Astrocyte (in vitro differentiated cells and primary cell): ENCODE results near the gene GNAI3. TPM values are rescaled to one million over a fixed set of nuclear protein-coding genes. Genes with fewer than 3 reads are reported as not detected.

Source experiments
- DNase-seq: peaks from one replicate; pipeline ENCODE4 v3.0.0-alpha.2; 2010; ENCODE audit warnings: low read depth
- FAIRE-seq: peaks from 2 replicates; lab custom pipeline; 2011; peaks lifted over from hg19 to GRCh38; lab: Jason Lieb, UNC
- H2AFZ ChIP-seq: 2 replicates; pipeline ENCODE4 v1.6.0; 2012; ENCODE audit warnings: low read depth, low read length, inconsistent platforms
- H3K27ac ChIP-seq: 2 replicates; pipeline ENCODE4 v1.5.1; 2011; ENCODE audit warnings: low read depth, low read length, inconsistent platforms
- H3K27me3 ChIP-seq: 2 replicates; pipeline ENCODE4 v1.6.0; 2011; ENCODE audit warnings: low read length, inconsistent platforms; ENCODE audit not compliant: insufficient read depth
- H3K36me3 ChIP-seq: 2 replicates; pipeline ENCODE4 v1.5.1; 2011; ENCODE audit warnings: low read length, inconsistent platforms; ENCODE audit not compliant: insufficient read depth
- H3K4me1 ChIP-seq: 2 replicates; pipeline ENCODE4 v1.5.1; 2011; ENCODE audit warnings: low read length, inconsistent platforms; ENCODE audit not compliant: insufficient read depth
- H3K4me2 ChIP-seq: 2 replicates; pipeline ENCODE4 v1.6.0; 2012; ENCODE audit warnings: low read length, inconsistent platforms
- H3K4me3 ChIP-seq: 2 replicates; pipeline ENCODE4 v1.5.1; 2011; ENCODE audit warnings: low read depth, mild to moderate bottlenecking, low read length, inconsistent platforms; ENCODE audit not compliant: insufficient read depth
- H3K79me2 ChIP-seq: 2 replicates; pipeline ENCODE4 v1.6.0; 2012; ENCODE audit warnings: mild to moderate bottlenecking, low read length, inconsistent platforms; ENCODE audit not compliant: insufficient read depth
- H3K9ac ChIP-seq: 2 replicates; pipeline ENCODE4 v1.6.0; 2012; ENCODE audit warnings: mild to moderate bottlenecking, low read length, inconsistent platforms
- H3K9me3 ChIP-seq: 2 replicates; pipeline ENCODE4 v1.5.1; 2012; ENCODE audit warnings: low read depth, mild to moderate bottlenecking, low read length, inconsistent platforms; ENCODE audit not compliant: insufficient read depth
- H4K20me1 ChIP-seq: 2 replicates; pipeline ENCODE4 v1.6.0; 2012; ENCODE audit warnings: low read length, inconsistent platforms; ENCODE audit not compliant: insufficient read depth
- H3K27ac Mint-ChIP-seq: one replicate; pipeline ENCODE4 v1.8.0; 2021; ENCODE audit warnings: mild to moderate bottlenecking, mixed read lengths; ENCODE audit not compliant: unreplicated experiment
- H3K27me3 Mint-ChIP-seq: one replicate; pipeline ENCODE4 v1.8.0; 2021; ENCODE audit warnings: low read depth, mixed read lengths; ENCODE audit not compliant: unreplicated experiment
- H3K36me3 Mint-ChIP-seq: one replicate; pipeline ENCODE4 v1.8.0; 2021; ENCODE audit warnings: low read depth, mixed read lengths; ENCODE audit not compliant: unreplicated experiment
- H3K4me1 Mint-ChIP-seq: one replicate; pipeline ENCODE4 v1.8.0; 2021; ENCODE audit warnings: low read depth, mixed read lengths; ENCODE audit not compliant: unreplicated experiment
- H3K4me3 Mint-ChIP-seq: one replicate; pipeline ENCODE4 v1.8.0; 2021; ENCODE audit warnings: mild to moderate bottlenecking, moderate library complexity, mixed read lengths; ENCODE audit not compliant: unreplicated experiment
- H3K9me3 Mint-ChIP-seq: one replicate; pipeline ENCODE4 v1.8.0; 2021; ENCODE audit warnings: mild to moderate bottlenecking, mixed read lengths; ENCODE audit not compliant: unreplicated experiment
- EZH2 ChIP-seq: IDR thresholded peaks from 2 replicates; pipeline ENCODE4 v1.6.1; 2012; ENCODE audit warnings: mild to moderate bottlenecking, low read length, inconsistent platforms; ENCODE audit not compliant: insufficient read depth
- total RNA-seq: library from RNA; stranded (reverse); gene quantifications from 2 replicates; pipeline ENCODE4 v1.2.1, GENCODE V29; 2021
- TF ChIP-seq, protein P1 (sequence below): IDR thresholded peaks from 2 replicates; pipeline ENCODE4 v1.5.1; 2011; ENCODE audit warnings: low read depth, mild to moderate bottlenecking, inconsistent platforms, low read length, moderate library complexity; ENCODE audit not compliant: insufficient read depth

The GNAI3 gene
- total RNA-seq, 1 donor from 2014 or later, result 16.1 TPM

DNA sequence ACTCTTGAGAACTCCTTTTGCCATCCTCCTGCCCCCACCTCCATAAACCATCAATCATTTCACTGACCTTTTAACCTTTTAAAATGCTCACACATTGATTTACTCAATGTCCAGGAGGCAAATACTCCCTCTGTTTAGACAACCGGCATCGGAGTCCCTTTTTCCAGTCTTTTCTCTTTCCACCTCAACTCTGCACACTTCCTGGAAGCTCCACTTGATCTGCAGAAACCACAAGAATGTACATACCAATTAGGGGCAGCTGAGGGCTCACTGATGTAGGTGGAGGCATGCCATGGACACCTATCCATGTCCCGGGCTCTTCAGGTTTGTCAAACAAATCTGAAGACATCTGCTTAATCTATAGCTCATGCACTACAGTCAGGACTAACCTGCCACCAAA lies 33.6 kb upstream of the GNAI3 start:
- Histone ChIP-seq H3K9ac (no peak overlapping the region), H3K79me2 (no peaks in the 10 kb centered on the region), H2AFZ (no peak overlapping the region), H3K4me3 (no peak overlapping the region), H3K27ac (no peak overlapping the region), H3K4me2 (no peak overlapping the region), H3K36me3 (no peaks in the 10 kb centered on the region), H3K27me3 (peaks cover 5% of the 10 kb centered on the region), H3K9me3 (no peaks in the 10 kb centered on the region), H4K20me1 (no peaks in the 10 kb centered on the region), H3K4me1 (peaks cover 3% of the 10 kb centered on the region)
- no peak for DNase-seq
- Mint-ChIP-seq H3K4me3 (peak overlapping the region; percentile 23), H3K4me1 (peaks cover 15% of the 10 kb centered on the region), H3K27me3 (peaks cover 20% of the 10 kb centered on the region), H3K27ac (no peak overlapping the region), H3K36me3 (no peaks in the 10 kb centered on the region), H3K9me3 (peaks cover 2% of the 10 kb centered on the region)
- FAIRE-seq, result no peak
- TF ChIP-seq EZH2, result no peak

DNA sequence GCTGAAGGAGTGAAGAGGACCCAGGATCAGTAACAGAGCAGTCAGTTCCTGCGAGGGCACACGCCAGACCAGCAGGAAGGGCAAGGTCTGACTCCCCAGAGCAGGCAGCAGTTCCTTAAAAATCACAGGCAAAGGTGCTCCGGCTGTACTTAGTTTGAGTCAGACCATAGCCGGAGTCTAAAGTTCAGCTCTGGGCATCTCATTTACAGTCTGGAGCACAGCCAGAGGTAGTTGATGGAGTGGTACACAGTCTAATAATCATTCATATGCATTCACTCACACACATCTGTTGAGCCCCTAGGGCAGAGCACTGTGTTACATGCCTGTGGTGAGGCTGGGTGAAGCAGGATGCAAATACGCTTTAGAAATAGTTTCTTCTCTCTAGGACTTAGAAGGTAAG lies 31.5 kb upstream of the GNAI3 start:
- H2AFZ ChIP-seq, result no peak overlapping the region
- Mint-ChIP-seq H3K27ac (no peak overlapping the region), H3K4me3 (no peak overlapping the region), H3K36me3 (no peaks in the 10 kb centered on the region), H3K4me1 (peaks cover 15% of the 10 kb centered on the region), H3K27me3 (peaks cover 2% of the 10 kb centered on the region), H3K9me3 (peaks cover 2% of the 10 kb centered on the region)
- H4K20me1 ChIP-seq, result no peaks in the 10 kb centered on the region
- no peak overlapping the region for H3K4me2 ChIP-seq
- H3K27ac ChIP-seq, result no peak overlapping the region
- TF ChIP-seq EZH2, result no peak
- TF ChIP-seq, protein P1, sequence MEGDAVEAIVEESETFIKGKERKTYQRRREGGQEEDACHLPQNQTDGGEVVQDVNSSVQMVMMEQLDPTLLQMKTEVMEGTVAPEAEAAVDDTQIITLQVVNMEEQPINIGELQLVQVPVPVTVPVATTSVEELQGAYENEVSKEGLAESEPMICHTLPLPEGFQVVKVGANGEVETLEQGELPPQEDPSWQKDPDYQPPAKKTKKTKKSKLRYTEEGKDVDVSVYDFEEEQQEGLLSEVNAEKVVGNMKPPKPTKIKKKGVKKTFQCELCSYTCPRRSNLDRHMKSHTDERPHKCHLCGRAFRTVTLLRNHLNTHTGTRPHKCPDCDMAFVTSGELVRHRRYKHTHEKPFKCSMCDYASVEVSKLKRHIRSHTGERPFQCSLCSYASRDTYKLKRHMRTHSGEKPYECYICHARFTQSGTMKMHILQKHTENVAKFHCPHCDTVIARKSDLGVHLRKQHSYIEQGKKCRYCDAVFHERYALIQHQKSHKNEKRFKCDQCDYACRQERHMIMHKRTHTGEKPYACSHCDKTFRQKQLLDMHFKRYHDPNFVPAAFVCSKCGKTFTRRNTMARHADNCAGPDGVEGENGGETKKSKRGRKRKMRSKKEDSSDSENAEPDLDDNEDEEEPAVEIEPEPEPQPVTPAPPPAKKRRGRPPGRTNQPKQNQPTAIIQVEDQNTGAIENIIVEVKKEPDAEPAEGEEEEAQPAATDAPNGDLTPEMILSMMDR, result no peak
- H3K4me3 ChIP-seq, result no peak overlapping the region
- no peak overlapping the region for H3K9ac ChIP-seq
- H3K9me3 ChIP-seq, result no peaks in the 10 kb centered on the region
- no peaks in the 10 kb centered on the region for H3K36me3 ChIP-seq
- H3K27me3 ChIP-seq, result peaks cover 14% of the 10 kb centered on the region
- no peaks in the 10 kb centered on the region for H3K4me1 ChIP-seq
- DNase-seq (no peak), FAIRE-seq (no peak)
- H3K79me2 ChIP-seq, result no peaks in the 10 kb centered on the region

DNA sequence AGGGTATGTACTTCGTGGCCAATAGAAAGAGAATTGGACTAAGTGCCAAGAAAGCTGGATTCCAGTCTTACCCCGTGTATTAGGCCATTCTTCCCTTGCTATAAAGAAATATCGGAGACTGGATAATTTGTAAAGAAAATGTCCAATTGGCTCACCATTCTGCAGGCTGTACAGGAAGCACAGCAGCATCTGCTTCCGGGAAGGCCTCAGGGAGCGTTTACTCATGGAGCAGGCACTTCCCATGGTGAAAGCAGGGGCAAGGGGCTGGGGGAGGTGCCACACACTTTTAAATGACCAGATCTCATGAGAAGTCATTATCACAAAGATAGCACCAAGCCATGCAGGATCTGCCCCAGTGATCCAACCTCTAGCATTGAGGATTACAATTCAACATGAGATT lies 31.1 kb upstream of the GNAI3 start:
- Mint-ChIP-seq H3K36me3 (no peaks in the 10 kb centered on the region), H3K27me3 (peaks cover 4% of the 10 kb centered on the region), H3K4me1 (peaks cover 15% of the 10 kb centered on the region), H3K4me3 (no peak overlapping the region), H3K9me3 (peaks cover 2% of the 10 kb centered on the region), H3K27ac (no peak overlapping the region)
- no peaks in the 10 kb centered on the region for H3K9me3 ChIP-seq
- no peaks in the 10 kb centered on the region for H4K20me1 ChIP-seq
- H3K79me2 ChIP-seq, result no peaks in the 10 kb centered on the region
- peaks cover 19% of the 10 kb centered on the region for H3K27me3 ChIP-seq
- no peaks in the 10 kb centered on the region for H3K36me3 ChIP-seq
- TF ChIP-seq, protein P1, result no peak
- FAIRE-seq, result no peak
- H3K4me3 ChIP-seq, result no peak overlapping the region
- H3K27ac ChIP-seq, result no peak overlapping the region
- no peak overlapping the region for H3K4me2 ChIP-seq
- no peaks in the 10 kb centered on the region for H3K4me1 ChIP-seq
- H3K9ac ChIP-seq, result no peak overlapping the region
- DNase-seq, result no peak
- H2AFZ ChIP-seq, result no peak overlapping the region
